SKM-1 treated with dmso at 0.1 percent for 144 hours (cell line): ENCODE measurements around the gene SCP2.
"Not testable (repeated sequence)": the region's sequence is repeated elsewhere in the genome, so short reads cannot be mapped to it uniquely, and the experiment has no call there.

Source experiments
- DNase-seq: peaks from one replicate; lab custom pipeline; 2025; ENCODE audit not compliant: unreplicated experiment; lab: John Stamatoyannopoulos, UW

The SCP2 gene

DNA sequence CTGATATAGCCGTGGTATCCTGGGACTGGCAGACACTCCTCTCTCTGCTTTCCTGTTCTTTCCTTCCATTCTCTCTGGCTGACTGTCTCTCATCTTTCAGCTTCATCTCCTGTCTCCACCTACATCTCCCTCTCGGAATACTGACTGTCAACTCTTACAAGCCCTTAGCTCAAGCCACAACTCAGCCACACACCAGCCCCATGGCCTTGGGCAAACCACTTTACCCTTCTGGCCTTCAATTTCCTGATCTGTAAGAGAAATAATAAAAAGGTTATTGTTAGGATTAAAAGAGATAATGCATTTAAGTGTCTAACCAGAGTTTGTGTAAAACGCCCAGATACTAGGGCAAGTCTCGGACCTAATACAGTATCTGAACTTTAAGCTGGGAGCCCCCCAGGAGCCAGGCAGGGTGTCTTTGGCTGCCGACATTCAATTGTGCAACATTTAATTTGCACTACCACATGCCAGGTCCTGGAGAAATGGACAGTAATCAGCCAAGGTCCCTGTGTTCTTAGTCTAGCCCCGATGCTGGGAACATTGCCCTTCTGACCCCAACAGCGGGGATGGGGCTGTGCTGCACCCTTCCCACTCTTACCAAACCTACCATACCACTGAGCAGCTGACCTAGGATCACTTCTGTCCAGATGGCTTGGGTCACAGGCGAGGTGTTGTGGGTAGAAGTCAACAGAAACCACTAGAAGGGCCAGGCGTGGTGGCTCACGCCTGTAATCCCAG is 10.7 kb upstream of the SCP2 start:
- no peak for DNase-seq

DNA sequence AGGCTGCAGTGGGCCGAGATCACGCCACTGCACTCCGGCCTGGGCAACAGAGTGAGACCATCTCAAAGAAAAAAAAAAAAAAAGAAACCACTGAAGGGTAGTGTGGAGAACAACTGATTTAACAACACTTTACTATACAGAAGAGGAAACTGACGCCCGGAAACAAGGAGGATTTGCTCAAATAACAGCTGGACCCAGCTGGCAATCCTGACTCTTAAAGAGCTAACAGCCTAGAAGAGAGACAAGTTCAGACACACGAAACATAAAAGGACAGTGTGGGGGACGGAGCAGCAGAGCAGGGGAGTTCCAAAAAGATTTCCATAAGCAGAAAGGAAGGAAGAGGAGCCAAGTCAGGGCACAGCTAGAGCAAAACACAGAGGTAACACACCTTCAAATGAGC is 9.9 kb upstream of the SCP2 start:
- no peak for DNase-seq

DNA sequence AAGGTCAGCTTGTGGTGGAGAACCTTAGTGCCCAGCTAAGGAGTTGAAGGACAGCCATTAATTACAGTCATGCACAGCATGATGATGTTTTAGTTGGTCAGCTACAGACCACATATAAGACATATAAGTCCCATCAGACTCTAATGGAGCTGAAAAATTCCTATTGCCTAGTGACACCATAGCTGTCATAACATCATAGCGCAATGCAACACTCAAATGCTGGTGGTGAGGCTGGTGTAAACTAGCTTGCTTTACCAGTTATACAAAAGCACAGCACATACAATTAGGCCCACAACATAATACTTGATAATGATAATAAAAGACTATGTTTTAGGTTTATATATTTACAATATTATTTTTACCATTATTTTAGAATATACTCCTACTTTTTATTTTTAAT is 9.5 kb upstream of the SCP2 start:
- DNase-seq: no peak

DNA sequence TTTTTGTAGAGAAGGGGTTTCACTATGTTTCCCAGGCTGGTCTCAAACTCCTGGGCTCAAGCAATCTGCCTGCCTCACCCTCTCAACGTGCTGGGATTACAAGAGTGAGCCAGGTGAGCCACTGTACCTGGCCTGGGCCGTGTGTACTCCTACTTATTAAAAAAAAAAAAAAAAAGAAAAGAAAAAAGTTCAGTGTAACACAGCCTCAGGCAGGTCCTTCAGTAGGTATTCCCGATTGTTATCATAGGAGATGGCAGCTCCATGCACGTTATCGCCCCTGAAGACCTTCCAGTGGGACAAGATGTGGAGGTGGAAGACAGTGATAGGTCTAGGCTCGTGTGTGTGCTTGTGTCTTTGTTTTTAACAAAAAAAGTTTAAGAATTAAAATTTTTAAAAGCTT is 8.9 kb upstream of the SCP2 start:
- DNase-seq: no peak

DNA sequence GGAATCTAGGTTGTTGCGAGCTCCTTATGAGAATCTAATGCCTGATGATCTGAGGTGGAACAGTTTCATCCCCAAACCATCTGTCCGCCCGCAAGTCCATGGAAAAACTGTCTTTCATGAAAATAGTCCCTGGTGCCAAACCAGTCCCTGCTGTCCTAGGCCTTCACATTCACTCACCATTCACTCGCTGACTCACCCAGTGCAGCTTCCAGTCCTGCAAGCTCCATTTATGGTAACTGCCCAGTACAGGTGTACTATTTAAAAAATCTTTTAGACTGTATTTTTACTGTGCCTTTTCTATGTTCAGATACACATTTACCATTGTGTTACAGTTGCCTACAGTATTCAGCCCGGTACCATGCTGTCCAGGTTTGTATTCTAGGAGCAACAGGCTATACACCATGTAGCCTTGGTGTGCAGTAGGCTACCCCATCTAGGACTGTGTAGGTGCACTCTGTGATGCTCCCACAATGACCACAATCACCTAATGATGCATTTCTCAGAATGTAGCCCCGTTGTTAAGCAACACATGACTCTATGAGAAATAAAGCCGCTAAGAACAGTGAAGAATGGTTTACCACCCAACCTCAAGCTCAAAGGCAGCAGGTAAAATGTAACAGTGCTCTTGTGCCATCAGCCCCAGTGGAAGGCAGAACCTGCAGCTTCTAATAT is 7.9 kb upstream of the SCP2 start:
- DNase-seq: no peak

DNA sequence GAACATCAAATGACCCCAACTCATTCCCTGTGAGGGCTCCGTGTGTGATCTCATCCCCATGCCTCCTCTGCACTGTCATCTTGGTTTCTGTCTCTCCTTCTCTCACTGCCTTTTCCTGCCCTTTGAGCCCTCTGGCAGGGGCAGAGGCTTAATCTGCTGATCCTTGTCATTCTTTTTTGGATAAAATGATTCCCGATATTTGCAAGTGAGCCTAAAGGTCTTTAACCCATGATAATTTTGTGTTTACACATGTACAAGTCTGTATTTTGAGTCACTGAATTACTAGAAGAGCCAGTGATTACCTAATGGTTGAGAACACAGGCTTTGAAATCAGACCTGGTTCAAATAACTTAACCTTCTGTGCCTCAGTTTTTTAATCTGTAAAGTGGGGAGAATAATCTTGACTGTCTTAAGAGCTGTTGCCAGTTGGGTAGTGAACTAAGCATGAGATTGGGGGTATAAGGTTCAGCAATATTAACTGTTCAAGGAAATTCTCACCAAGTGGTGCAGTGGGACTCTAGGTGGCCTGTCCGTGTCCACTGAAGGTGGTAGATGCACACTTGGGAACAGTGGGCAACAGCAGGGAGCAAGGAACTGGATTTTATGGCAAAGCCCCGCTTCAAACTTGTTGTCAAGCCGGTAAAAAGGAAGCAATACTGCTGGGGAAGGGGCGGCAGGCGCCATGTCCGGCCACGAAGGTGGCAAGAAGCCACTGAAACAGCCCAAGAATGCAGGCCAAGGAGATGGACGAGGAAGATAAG is 7.2 kb upstream of the SCP2 start:
- DNase-seq: no peak

DNA sequence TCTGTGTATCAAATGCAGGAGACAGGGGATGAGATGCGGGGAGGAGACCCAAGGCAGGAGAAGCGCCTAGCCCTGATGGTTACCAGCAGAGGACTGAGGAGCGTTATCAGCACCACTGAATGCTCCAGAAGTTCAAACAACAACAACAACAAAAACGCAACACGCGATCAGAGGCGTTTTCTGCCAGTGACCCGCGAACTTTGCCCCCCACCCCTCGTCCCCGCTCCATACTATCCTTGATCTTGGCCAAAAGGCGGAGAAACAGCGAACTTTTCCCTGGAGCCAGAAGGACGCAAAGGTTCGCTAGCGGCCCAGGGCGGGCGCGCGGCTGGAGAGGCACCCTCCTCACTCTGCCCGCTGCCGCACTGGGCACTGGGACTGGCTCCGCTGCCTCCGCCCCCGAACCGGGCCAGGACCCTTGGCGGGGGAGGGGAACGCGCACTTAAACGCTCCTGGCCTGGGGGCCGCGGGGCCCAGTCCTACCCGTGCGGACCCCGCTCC is 6.2 kb upstream of the SCP2 start:
- no peak for DNase-seq

DNA sequence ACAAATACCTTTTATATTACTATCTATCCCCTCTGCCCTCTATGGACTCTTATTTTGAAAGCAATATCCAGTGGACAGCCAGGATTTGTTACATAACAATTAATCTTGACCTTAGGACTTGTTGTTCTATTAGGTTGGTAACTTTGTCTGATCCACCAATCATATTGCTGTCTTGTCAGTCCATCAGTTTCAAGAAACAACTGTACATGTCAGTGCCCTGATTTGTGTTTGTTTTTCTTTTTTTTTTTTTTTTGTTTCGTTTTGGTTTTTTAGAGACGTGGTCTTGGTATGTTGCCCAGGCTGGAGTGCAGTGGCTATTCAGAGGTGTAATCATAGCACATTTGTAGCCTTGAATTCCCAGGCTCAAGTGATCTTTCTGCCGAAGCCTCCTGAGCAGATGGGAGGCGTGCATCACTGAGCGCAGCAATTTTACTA is 1.5 kb upstream of the SCP2 start:
- no peak for DNase-seq

DNA sequence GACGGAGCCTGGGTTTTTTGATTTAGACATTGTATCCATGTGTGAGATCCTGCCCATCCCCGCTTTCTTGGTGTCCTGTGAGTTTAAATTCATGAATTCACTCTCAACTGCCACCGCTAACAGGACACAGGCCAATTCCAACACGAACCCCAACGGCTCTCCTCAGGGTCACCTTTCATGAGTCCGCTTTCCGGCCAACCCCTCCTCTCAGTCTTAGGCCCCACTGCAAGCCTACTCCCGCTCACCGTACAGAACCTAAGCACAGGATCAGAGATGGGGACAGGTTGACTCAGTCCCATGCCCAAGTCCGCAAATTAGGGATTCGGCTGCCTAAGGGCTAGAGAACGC is 238 bp upstream of the SCP2 start:
- no peak for DNase-seq

DNA sequence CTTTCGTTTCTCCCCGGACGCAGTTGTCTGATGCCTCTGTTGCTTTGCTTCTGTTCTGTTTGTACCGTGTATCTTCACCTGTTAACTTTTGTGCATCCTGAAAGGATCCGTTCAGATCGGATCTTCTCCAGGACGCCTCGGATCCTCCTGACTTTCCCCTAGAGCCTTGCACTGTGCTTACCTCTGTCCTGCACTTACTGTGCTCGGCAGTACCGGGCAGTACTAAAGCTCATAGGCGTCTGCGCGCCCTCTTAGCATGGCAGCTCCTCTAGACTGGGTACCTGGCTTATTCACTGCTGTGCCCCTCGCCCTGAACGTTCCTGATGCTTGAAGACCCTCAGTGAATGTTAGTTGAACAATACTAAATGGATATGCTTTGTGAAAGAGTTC is 934 bp downstream of the SCP2 start:
- no peak for DNase-seq

DNA sequence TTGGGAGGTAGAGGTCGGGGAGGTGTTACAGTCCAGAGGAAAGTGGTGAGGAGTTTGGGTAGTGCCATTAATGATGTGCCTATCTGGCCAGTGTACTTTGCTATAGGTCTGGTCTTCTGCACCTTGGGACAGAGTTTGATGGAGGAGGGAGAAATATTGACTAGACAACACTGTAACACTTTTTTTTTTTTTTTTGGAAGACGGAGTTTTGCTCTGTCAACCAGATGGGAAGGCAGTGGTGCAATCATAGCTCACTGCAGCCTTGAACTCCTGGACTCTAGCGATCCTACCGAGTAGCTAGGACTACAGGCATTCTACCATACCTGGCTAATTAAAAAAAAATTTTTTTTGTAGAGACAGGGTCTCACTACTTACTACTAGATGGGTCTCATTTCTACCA is 1.9 kb downstream of the SCP2 start:
- no peak for DNase-seq

DNA sequence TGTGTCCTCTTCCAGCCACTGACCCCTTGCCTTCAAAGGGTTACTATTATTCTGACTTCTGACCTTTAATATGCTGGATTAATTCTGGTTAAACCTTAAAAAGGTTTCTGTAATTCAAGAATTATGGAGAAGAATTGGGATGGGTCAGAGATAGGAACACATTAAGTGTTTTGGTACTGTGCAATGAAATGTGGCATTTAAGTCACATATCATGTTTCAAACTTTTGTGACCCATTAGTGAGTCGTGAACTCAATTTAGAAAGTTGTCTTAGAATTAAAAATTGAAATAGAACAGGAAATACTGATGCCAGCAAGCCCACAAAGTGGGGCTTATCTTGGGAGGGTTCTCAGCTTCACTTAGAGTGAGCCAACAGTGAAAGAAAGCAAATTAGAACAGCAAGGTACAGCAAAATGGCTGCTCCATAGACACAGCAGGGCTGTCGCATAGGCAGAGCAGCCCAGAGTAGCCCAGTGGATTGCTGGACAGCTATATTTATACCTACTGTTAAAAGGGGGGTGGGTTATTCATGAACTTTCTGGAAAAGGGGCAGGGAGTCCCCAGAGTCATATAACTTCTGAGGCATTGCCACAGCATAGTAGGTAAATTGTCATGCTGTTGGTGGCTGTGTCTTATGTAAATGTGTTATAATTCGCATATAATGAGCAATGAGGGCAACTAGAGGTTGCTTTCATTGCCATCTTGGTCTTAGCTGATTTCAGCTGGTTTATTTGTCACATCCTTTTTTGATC is 10.5 kb downstream of the SCP2 start:
- DNase-seq: no peak

DNA sequence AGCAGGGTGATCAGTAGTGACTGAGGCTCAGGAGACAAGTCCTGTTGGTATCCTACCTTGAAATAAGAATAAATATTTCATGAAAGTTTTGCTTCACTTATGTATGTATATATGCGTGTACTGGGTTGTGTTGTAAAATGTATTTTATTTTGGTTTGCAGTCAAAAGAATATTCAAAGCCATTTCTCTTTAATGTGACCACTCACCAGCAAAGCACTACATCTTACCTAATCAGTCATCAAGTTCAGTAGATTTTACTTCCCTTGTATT is 11.0 kb downstream of the SCP2 start:
- DNase-seq: no peak

DNA sequence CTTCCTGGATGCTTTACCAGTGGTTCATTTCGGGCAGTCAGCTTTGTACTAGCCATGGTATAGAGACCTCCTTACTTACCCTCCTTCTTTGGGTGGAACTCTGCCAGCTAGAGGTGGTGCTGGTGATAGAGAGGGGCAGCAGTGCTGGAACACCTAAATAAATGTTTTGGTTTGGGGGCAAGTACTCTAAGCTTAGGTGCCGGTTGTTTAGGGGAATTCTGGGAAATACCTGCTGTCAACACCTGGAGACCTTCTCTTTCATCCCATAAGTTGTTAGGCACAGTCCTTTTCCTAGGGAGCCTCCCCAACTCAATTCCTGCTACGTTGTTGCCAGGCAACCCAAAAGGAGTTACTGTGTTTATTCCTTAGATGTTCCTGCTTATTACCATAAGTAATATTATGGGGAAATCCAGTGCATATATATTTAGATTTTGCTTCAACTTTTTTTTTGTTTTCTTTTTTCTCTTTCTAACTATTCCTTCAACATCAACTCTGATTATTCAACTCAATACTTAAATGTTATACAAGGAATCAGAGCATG is 16.9 kb downstream of the SCP2 start:
- no peak for DNase-seq

DNA sequence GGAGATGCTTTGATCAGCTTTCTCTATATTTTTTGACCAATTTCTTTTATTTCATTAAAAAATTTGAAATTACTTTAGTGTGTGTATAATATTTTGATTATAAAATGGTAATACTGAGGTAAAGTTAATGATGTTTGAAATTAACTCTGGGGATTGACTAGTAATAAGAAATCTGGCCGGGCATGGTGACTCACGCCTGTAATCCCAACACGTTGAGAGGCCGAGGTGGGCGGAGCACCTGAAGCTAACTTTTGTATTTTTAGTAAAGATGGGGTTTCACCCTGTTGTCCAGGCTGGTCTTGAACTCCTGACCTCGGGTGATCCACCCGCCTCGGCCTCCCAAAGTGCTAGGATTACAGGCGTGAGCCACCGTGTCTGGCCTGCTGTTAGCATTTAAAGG is 17.5 kb downstream of the SCP2 start:
- no peak for DNase-seq

DNA sequence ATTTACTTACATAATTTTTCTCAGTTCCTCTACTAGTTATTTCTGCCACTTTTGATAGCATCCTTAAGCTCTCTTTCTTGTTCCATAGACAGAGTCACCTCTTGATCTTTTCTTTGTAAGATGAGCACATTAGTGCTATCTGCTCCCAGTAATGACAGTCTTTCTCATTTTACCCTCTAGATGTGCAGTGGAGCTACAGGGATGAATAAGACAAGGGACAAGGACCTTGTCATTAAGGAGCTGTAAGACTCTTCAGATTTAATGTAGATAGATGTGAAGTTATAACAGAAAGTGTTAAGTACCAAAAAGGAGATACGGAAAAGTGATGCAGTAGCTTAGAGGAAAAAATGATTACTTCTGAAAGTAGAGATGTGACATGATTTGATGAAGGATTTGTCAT is 20.4 kb downstream of the SCP2 start:
- DNase-seq: no peak

DNA sequence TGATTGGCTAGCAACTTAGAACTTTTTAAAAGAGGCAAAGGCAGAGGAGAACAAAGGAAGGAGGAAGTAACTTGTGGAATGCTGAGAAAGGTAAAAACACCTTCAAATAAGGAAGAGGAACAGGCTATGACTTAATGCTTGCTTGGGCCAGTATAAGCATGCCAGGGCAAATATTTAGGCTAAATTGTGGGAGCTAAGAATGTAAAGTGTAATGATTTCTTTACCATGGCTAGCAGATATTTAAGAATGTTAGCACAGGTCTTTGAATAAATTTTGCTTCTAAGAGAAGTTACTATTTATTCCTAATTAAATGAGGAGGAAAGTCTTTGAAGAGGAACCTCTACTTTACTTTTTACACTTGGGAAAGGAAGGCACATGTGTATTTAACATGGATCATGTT is 22.5 kb downstream of the SCP2 start:
- DNase-seq: not testable (repeated sequence)

DNA sequence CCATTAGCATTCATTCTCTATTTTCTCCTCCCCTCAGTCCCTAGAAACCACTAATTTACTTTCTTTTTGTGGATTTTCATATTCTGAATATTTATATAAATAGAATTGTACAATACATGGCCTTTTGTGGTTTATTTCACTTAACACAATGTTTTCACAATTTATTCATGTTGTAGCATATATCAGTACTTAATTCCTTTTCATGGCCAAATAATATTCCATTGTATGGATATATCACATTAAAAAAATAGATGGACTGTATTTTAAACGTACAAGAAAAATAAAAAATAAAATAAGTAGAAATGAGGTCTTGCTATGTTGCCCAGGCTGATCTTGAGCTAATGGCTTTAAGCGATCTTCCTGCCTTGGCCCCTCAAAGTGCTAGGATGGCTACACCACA is 25.0 kb downstream of the SCP2 start:
- no peak for DNase-seq

DNA sequence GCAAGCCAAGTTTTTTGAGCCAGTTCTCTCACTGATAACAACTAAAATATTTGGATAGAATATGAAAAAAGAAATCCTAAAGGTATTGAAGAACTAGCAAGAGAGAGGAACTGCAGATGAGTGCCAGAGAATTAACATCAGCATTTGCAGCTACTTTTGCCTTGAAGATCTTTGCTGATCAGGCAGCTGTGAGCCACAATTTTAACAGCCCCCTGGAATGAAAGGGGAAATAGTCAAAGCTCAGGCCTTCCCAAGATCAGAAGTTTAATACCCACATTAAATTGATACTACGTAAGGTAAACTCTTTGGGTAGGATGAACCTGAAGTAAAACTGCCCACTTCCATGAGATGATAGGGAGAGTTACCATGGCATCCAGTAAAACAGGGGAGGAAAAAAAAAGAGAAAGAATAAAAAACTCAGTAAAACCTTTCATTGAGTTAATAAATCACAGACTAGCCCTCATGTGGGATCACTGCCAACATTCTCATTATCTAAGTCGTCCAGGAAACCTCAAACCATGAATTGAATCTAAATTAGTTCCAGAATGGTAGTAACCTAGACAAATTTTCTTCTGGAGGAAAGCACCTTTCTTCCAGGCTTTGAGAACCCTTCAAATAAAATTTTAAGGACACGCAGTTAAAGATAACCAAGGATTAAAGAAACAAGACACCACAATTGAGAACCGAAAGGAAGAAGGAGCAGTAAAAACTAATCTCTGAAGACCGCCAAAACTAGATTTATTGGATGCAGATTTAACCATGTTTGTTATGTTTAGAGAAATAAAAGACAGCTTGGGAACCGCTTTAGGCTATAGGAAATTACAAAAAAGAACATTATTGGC is 28.3 kb downstream of the SCP2 start:
- DNase-seq: no peak

DNA sequence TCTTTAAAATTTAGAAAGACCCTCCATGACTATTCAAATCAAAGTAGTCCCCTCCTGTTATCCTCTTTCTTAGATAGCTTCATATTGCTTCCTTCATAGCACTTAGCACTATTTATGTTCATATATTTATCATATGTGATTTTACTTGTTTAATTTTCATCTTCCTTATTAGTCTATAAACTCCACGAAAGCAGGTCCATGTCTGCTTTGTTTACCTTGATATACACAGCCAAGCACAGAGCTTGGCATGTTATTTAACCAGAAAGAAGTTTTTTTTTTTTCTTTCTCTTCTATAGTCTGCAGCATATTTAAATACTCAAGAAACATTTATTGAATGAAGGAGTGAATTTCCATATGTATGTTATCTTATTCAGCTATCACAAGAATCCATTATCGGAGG is 36.0 kb downstream of the SCP2 start:
- DNase-seq: no peak

DNA sequence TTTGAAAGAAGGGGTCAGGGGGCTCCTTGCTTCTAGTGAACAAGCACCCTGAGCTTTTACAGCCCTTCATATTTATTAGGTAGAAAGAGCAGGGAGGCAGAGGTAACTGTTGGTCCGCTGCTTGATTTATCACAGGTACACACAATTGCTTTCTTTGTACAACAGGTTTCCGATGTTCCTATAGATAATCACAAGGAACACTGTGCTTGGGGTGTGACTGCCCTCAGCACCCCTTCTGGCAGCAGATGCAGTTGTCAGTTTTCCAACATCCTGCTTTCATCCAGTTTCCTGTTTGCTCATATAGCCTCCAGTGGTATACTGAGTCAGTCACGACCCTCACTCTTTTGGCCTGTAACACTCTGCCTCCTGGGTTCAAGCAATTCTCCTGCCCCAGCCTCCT is 40.6 kb downstream of the SCP2 start:
- no peak for DNase-seq
